Left hindlimb (tissue), 1 donor: ENCODE measurements around the gene CNN2.
"Not testable (repeated sequence)": the region's sequence is repeated elsewhere in the genome, so short reads cannot be mapped to it uniquely, and the experiment has no call there.

Experiments used
- DNase-seq: peaks from one replicate; pipeline ENCODE4 v3.0.0-alpha.2; 2018

Gene CNN2

DNA sequence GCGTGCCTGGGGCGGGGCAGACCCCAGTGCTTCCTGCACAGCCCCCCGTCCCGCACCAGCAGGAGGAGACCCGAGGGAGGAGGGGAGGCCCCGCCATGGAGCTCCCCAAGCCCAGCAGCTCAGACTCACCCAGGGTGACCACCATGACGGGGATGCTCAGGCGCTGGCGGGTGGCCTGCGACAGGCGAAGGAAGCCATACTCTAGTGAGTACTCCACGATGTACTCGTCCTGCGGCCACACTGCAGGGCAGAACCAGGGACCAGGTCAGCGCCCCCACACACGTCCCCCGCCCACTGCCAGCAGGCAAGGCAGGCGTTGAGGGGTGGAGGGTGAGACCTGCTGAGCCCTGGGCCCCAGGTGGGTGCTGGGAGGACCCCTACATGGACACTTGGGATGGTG, 14.1 kb upstream of the CNN2 start:
- DNase-seq = no peak

DNA sequence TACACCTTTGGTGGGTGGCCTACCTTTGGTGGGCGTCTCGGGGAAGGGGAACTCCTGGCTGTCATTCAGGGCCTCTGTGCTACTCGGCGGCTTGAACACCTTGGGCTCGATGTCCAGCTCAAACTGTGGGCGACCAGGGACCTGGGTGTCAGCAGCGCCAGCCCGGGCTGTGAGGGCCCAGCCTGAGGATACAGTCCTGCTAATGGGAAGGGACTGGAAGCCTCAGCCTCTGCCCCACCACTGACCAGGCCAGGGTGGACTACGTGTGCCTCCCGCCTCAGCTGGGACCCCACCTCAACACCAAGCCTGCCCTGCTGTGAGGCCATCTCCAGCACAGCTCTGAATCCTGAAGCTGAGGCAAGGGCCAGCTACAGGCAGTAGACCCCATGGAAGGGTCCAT, 13.2 kb upstream of the CNN2 start:
- no peak for DNase-seq

GRCh38 chr19:1014161-1015060, 12.0 kb upstream of the CNN2 start:
- no peak for DNase-seq

DNA sequence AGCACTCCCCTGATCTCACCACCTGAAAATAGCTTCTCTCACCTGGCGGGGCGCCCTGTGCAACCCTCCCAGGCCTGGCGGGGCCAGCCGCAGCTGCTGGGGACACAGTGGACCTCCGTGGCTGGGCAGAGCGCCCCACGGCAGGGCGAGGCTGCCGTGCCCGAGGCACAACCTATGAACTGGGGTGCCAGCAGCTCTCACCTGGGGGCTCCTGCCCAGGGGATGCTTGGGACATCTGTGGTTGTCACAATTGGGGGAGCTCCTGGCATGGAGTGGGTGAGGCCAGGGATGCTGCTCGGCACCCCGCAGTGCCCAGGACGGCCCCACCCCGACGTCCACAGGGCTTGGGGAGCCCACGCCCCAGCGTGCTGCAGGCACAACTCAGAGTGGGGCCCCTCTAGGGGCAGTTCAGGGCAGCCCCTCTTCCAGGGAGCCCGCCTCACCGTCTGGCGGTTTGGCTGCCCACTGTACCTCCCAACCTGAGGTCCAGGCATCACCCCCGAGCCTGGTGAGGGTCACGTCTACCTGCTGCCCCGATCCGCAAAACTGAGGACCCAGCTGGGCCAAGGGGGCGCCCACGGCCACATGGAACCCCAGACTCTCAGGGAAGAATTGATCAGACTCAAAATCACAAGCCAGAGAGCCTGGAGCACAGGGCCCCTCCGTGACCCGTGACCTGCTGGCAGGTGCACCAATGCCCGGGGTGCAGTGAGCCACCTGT, 11.2 kb upstream of the CNN2 start:
- no peak for DNase-seq

GRCh38 chr19:1015782-1016646, 10.4 kb upstream of the CNN2 start:
- DNase-seq = no peak

GRCh38 chr19:1016647-1017114, 9.7 kb upstream of the CNN2 start:
- DNase-seq = no peak

- no peak for DNase-seq
Measured at GRCh38 chr19:1017115-1017905, 9.1 kb upstream of the CNN2 start.

DNA sequence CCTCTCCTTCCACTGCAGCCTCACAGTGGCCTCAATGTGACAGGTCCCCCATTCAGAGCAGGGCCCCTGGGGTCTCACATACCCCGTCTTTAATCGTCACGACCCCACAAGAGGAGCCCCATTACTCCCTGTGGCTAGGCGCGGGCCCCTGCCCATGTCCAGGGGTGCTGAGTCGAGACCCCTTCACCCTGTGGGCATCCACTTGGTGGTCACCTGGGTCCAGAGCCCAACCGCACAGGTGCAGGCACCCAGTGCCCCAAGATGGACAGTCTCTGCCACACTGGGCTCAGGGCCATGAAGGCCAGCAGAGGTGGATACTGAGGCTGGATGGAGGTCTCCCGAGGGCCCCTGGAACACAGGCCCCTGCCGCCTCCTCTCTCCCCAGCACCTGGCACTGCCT, 8.5 kb upstream of the CNN2 start:
- DNase-seq = no peak

DNA sequence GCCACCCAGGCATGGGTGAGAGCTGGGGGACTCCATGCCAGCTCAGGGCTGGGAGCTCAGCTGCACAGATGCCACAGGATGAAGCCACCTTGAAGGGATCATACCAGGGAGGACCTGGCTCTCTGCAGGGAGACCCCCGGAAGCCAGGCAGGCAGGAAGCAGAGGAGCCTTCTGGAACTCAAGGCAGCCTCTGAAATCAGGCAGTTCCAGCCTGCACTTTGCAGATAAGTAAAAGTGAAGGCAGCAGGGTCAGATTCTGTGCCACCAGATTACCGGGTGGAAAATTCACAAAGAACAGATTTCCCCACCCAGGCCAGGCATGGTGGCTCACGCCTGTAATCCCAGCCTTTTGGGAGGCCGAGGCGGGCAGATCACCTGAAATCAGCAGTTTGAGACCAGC, 8.0 kb upstream of the CNN2 start:
- no peak for DNase-seq

DNA sequence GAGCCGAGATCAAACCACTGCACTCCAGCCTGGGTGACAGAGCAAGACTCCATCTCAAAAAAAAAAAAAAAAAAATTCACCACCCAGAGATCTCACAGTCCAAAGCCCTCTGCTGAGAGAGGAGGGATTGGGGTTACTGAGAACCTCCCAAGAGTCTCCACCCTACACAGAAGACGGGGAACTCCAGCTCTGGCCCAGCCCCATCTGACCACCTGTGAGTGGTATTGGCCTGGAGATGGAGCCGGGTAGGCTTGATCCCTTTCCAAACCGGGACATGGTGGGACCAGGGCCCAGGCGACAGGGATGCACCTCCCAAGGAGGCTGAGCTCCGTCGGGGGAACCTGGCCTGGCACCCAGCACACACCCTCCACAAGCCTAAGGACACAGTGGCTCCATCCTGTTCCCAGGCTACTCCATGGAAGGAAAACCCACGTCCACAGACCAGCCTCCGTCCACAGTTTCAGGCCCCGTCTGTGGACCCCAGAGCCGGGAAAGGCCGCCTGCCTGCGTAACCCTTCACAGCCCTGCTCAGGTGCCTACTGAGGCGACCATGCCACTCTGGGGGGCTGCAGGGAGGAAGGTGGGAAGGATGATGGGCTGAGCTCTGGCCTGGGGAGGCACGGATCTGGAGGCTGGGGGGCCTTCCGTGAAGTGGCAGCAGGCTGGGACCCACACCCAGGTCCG, 7.3 kb upstream of the CNN2 start:
- DNase-seq = no peak

- DNase-seq = no peak
Measured at GRCh38 chr19:1019616-1019961, 6.8 kb upstream of the CNN2 start.

DNA sequence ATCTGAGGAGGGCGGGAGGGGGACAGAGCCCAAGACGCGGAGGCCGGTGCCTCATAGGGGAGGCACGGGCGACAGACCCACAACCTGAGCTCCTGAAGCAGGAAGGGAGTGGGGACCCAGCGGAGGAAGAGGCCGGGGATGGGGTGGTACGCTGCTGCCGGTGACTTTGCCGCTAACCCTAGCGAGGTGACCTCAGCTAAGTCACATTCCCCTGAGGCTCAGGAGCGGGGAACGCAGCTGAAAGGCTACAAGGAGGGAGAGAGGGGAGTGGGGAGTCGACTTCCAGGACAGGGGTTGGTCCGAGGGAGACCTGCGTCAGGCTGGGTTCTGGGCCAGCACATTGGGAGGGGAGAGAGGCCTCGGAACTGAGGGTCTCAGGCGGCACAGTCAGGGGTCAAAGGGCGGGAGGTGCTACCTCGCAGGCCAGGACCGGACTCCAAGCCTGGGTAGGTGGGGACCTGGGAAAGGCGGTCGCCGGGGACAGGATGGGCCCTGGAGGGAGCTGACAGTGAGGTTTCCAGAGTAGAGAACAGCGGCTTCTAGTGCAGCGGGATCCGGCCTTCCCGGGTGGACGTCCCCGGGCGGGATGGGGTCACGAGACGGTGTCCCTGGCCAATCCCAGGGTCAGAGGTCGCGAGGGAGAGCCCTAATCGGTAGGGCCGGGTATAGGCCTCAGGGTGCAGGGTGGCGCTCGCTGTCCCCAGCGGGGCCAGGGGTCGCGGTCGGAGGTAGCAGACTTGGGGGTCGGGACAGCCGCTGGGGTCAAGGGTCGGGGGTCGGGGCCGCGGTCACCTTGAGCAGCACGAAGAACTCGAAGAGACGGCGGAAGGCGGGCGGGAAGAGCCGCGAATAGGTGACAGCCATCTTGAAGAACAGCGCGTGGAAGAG, 6.2 kb upstream of the CNN2 start:
- no peak for DNase-seq

DNA sequence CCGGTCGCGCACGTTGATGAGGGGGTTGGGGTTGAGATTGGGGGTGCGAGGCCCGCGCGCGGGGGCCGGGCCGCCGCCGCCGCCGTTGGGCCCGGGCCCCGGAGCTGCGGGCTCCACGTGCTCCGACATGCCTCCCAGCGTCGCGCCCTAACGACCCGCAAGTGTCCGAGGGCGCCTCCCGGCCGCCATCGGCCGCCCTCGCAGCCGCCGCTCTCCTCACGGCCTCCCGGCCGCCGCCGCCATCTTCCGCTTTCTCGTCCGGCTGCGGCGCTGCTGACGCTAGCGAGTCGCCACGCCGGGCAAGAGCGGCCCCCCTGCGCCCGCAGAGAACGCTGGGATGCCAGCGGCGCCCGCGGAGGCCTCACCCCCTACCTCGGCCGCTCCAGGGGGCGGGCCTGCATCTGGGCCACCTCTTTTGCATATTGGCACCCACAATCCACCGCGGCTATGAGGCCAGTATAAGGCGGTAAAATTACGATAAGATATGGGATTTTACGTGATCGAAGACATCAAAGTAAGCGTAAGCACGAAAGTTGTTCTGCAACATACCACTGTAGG, 5.5 kb upstream of the CNN2 start, which contains the start of gene TMEM259:
Gene TMEM259 (minus strand): TSS at position 256 of the 558 bp plus-strand sequence. CDS start 127 bp downstream, at position 129.
- DNase-seq = peak; percentile 98

GRCh38 chr19:1023883-1024188, 2.6 kb upstream of the CNN2 start:
- DNase-seq = not testable (repeated sequence)

DNA sequence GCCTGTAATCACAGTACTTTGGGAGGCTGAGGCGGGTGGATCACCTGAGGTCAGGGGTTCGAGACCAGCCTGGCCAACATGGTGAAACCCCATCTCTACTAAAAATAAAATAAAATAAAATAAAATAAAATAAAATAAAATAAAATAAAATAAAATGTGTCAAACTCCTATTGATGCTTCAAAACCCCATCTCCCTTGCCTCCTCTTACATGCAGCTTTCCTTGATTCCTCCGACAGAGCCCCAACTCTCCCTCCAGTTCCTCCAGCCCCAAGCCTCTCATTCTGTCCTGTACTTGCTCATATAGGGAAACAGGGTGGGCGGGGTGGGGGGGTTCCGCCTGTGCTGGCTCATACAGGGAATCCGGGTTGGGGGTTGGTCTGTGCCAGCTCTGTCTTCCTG, 1.3 kb upstream of the CNN2 start:
- not testable (repeated sequence) for DNase-seq

GRCh38 chr19:1026783-1027649, 608 bp downstream of the CNN2 start:
- peak; percentile 67 for DNase-seq

- peak; percentile 49 for DNase-seq
Measured at GRCh38 chr19:1027650-1028061, 1.2 kb downstream of the CNN2 start.

GRCh38 chr19:1028062-1028926, 1.9 kb downstream of the CNN2 start:
- peak; percentile 92 for DNase-seq
